HUES48 (cell line): Measurements from ENCODE around the gene VAV3.
A peak's percentile ranks its signal among the peaks of the same experiment; 100 is the strongest.

Experiments used
- H3K27ac ChIP-seq: one replicate; pipeline ENCODE4 v1.7.0; 2013; ENCODE audit warnings: low read depth, low read length, inconsistent platforms
- H3K27me3 ChIP-seq: 2 replicates; pipeline ENCODE4 v1.6.1; 2013; ENCODE audit warnings: mild to moderate bottlenecking, low read length; ENCODE audit not compliant: control insufficient read depth, insufficient read depth
- H3K36me3 ChIP-seq: 2 replicates; pipeline ENCODE4 v1.6.1; 2013; ENCODE audit warnings: low read length; ENCODE audit not compliant: control insufficient read depth, insufficient read depth
- H3K4me1 ChIP-seq: 2 replicates; pipeline ENCODE4 v1.6.1; 2013; ENCODE audit warnings: mild to moderate bottlenecking, low read length; ENCODE audit not compliant: control insufficient read depth, insufficient read depth
- H3K4me3 ChIP-seq: 2 replicates; pipeline ENCODE4 v1.5.1; 2013; ENCODE audit warnings: mild to moderate bottlenecking, low read depth, low read length
- H3K9ac ChIP-seq: 2 replicates; pipeline ENCODE4 v1.6.1; 2013; ENCODE audit warnings: mild to moderate bottlenecking, low read depth, low read length, moderate library complexity
- H3K9me3 ChIP-seq: 2 replicates; pipeline ENCODE4 v1.6.1; 2013; ENCODE audit warnings: low read length; ENCODE audit not compliant: control insufficient read depth, insufficient read depth

VAV3 gene

DNA sequence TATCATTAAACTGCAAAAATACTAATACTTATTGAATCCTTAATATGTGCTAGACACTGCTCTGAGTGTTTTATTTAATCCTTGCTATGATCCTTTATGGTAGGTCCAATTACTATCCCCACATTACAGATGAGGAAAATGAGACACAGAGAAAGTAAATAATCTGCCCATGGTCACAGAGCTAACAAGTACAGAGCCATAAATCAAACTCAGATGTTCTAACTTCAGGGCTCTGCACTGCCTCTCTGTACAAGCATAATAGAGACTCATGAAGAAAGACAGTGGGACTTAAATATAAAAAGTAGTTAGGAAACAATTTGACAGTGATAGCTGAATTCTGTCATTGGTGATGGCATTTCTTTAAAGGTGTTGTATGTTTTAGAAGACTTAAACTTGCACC is 346.4 kb downstream of the VAV3 start:
- Histone ChIP-seq H3K4me3 (no peak overlapping the region), H3K36me3 (no peaks in the 10 kb centered on the region), H3K9ac (no peak overlapping the region), H3K4me1 (no peaks in the 10 kb centered on the region), H3K27ac (no peak overlapping the region), H3K27me3 (no peaks in the 10 kb centered on the region), H3K9me3 (no peaks in the 10 kb centered on the region)

- H3K4me3 ChIP-seq, result no peak overlapping the region
- no peaks in the 10 kb centered on the region for H3K36me3 ChIP-seq
- no peaks in the 10 kb centered on the region for H3K9me3 ChIP-seq
- no peak overlapping the region for H3K9ac ChIP-seq
- no peak overlapping the region for H3K27ac ChIP-seq
- H3K27me3 ChIP-seq, result no peaks in the 10 kb centered on the region
- H3K4me1 ChIP-seq, result no peaks in the 10 kb centered on the region
Measured at GRCh38 chr1:107617921-107618320, 347.1 kb downstream of the VAV3 start.

DNA sequence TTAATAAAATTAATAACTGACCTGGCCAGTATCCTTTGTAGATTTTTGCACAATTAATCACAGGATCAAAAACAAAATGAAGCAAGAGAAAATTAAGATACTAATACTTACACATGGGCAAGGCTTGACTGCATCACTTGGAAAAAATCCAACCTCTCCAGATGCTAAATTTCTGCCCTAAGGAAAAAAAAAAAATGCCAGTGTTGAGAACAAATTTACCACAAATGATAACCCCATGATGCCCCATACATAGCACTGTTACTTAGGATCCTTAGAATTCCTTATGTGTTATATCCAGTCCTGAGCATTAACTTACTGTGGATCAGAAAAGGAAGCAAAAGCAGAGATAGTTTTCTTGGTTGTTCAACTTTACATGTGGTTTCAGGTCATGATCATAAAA is 347.5 kb downstream of the VAV3 start:
- Histone ChIP-seq H3K9ac (no peak overlapping the region), H3K27ac (no peak overlapping the region), H3K9me3 (no peaks in the 10 kb centered on the region), H3K27me3 (no peaks in the 10 kb centered on the region), H3K4me1 (no peaks in the 10 kb centered on the region), H3K4me3 (no peak overlapping the region), H3K36me3 (no peaks in the 10 kb centered on the region)

DNA sequence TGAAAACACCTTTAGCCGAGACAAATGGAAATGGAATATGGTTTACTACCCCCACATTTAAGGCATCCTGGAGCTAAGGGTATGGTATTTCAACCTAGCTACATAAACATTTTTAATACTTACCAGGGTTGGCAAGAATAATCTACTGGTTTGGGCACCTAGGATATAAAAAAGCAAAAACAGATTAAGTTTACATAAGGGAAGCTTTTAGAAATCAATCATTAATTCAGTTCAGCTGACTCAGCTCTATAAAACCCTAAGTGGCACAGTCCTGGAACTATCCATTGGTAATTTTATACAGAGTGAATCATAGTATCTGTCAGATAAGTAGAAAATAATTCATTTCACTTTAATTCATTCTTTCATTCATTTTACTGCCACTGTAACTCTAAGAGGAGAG is 355.2 kb downstream of the VAV3 start:
- Histone ChIP-seq H3K4me1 (no peaks in the 10 kb centered on the region), H3K27me3 (no peaks in the 10 kb centered on the region), H3K4me3 (no peak overlapping the region), H3K27ac (no peak overlapping the region), H3K9ac (no peak overlapping the region), H3K9me3 (no peaks in the 10 kb centered on the region), H3K36me3 (no peaks in the 10 kb centered on the region)

- Histone ChIP-seq H3K9me3 (no peaks in the 10 kb centered on the region), H3K4me1 (no peaks in the 10 kb centered on the region), H3K36me3 (no peaks in the 10 kb centered on the region), H3K4me3 (no peak overlapping the region), H3K9ac (no peak overlapping the region), H3K27ac (no peak overlapping the region), H3K27me3 (no peaks in the 10 kb centered on the region)
Measured at GRCh38 chr1:107604825-107605224, 360.2 kb downstream of the VAV3 start.

DNA sequence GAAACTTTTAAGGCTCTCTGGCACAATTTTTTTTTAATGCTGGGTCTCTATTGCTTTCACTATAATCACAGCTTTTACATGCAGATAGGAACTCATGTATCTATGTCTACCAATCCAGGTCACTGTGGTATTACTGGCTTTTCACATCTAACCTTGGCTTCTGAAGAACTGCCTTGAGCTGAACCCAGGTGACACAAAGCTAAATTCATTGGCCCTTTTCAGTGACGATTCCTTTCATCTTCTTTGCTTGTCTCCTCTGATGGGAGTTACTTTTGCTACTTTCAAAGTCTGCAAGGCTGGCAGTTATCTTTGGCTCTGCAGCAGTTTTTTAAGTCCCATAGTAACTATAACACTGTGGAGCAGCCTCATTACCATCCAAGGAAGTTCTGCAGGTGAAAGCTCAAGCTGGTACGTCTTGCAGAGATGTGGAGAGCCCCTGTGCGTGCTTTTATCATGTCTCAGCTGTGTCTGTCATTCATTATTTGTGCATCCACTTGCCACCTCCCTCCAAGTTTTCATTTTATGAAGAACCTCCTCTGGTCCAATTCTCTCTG is 364.3 kb downstream of the VAV3 start:
- Histone ChIP-seq H3K36me3 (no peaks in the 10 kb centered on the region), H3K9me3 (no peaks in the 10 kb centered on the region), H3K4me3 (no peak overlapping the region), H3K27me3 (no peaks in the 10 kb centered on the region), H3K27ac (no peak overlapping the region), H3K9ac (no peak overlapping the region), H3K4me1 (peaks cover 7% of the 10 kb centered on the region; the same call in 1 of the 2 replicates)

DNA sequence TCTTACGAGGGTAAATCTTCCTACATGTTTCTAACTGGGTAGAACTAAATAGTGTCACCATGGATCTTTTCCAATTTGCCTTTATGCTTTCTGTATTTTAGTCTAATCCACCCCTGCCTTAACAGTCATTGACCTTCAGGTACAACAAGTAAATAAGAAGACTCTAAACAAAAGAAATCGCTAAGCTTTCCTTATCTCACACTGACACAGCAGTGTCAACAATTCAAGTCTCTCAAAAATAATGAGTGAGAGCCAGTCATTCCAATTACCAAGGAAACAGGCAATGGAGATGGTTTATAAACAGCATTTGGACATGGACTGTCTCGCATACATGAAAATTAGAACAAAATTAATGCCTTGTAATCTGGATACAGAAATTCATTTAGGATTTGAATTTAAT is 365.8 kb downstream of the VAV3 start:
- no peak overlapping the region for H3K4me3 ChIP-seq
- peaks cover 7% of the 10 kb centered on the region; the same call in 1 of the 2 replicates for H3K4me1 ChIP-seq
- H3K27me3 ChIP-seq, result no peaks in the 10 kb centered on the region
- H3K9ac ChIP-seq, result no peak overlapping the region
- no peaks in the 10 kb centered on the region for H3K9me3 ChIP-seq
- no peaks in the 10 kb centered on the region for H3K36me3 ChIP-seq
- peak overlapping the region; percentile 26 for H3K27ac ChIP-seq

DNA sequence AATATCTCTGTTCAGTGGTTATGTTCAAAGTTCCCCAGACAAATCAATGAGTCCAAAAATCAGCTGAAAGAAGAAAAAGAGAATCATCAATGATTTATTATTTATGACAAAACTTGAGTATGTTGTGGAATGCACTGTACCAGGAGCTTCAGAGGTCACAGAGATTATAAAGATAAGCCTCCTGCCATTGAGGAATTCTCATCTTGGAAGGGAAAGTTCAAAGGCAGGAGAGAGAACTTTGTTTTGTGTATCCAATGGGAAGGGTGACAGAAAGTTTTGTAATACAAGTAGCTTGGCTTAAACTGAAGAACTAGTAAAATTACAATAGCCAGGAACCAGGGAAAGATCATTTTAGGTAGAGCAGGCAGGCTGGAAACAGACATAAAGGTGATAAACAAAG is 367.7 kb downstream of the VAV3 start:
- no peaks in the 10 kb centered on the region for H3K36me3 ChIP-seq
- H3K27me3 ChIP-seq, result no peaks in the 10 kb centered on the region
- no peak overlapping the region for H3K9ac ChIP-seq
- H3K4me1 ChIP-seq, result peaks cover 7% of the 10 kb centered on the region; the same call in 1 of the 2 replicates
- no peak overlapping the region for H3K27ac ChIP-seq
- H3K4me3 ChIP-seq, result no peak overlapping the region
- H3K9me3 ChIP-seq, result no peaks in the 10 kb centered on the region

DNA sequence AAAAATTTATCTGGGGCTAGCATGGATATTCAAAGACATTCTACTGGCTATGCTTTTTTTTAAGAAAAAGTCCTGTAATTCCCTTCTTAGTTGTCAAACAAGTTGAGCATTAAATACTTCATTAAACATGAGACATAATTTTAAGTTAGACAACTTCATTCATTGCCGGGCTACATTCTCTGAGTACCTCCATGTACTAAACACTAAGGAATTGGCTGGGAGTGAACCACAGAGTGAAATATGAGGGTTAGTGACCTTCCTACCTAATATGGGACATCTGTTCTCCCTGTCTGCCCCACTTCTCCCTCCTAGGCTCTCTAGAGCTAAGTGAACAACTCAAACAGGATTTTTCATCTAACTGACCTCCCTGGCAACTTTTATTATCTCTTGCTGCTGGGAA is 370.4 kb downstream of the VAV3 start:
- peaks cover 7% of the 10 kb centered on the region; the same call in 1 of the 2 replicates for H3K4me1 ChIP-seq
- H3K9me3 ChIP-seq, result no peaks in the 10 kb centered on the region
- no peak overlapping the region for H3K27ac ChIP-seq
- no peaks in the 10 kb centered on the region for H3K36me3 ChIP-seq
- H3K27me3 ChIP-seq, result no peaks in the 10 kb centered on the region
- H3K4me3 ChIP-seq, result no peak overlapping the region
- H3K9ac ChIP-seq, result no peak overlapping the region

GRCh38 chr1:107593501-107594209 is 371.3 kb downstream of the VAV3 start:
- no peak overlapping the region for H3K27ac ChIP-seq
- no peaks in the 10 kb centered on the region for H3K27me3 ChIP-seq
- no peaks in the 10 kb centered on the region for H3K9me3 ChIP-seq
- no peak overlapping the region for H3K9ac ChIP-seq
- H3K4me3 ChIP-seq, result no peak overlapping the region
- peaks cover 7% of the 10 kb centered on the region; the same call in 1 of the 2 replicates for H3K4me1 ChIP-seq
- H3K36me3 ChIP-seq, result no peaks in the 10 kb centered on the region

GRCh38 chr1:107590900-107591622 is 373.9 kb downstream of the VAV3 start:
- H3K36me3 ChIP-seq, result no peaks in the 10 kb centered on the region
- H3K27ac ChIP-seq, result no peak overlapping the region
- H3K9ac ChIP-seq, result no peak overlapping the region
- H3K9me3 ChIP-seq, result no peaks in the 10 kb centered on the region
- no peak overlapping the region for H3K4me3 ChIP-seq
- H3K27me3 ChIP-seq, result no peaks in the 10 kb centered on the region
- H3K4me1 ChIP-seq, result no peaks in the 10 kb centered on the region
